IMR-90 (cell line): Measurements from ENCODE around the gene ANP32A. TPM values are rescaled to one million over a fixed set of nuclear protein-coding genes. Genes with fewer than 3 reads are reported as not detected.

Experiments used
- ATAC-seq: fragments of 200-7000 bp; cut with Tn5 transposase; 2 replicates; pipeline ENCODE4 v1.9.1; 2020; ENCODE audit warnings: low read depth, mild to moderate bottlenecking, moderate library complexity
- Bru-seq: library from RNA; stranded (reverse); fragments of 400-500 nt; gene quantifications from one replicate; lab custom pipeline; 2021; lab: Mats Ljungman, UMichigan
- BruChase-seq, 2 experiments: library from RNA; stranded (reverse); fragments of 400-500 nt; gene quantifications; one replicate each; lab custom pipeline; 2021; lab: Mats Ljungman, UMichigan
- BruUV-seq: library from RNA; stranded (reverse); fragments of 400-500 nt; replicated peaks from 2 replicates; lab custom pipeline; 2021; lab: Mats Ljungman, UMichigan
- CTCF ChIA-PET: fragments of 300-600 bp; formaldehyde crosslinking; extraction: SDS; loops from one replicate; lab custom pipeline; 2021; ENCODE audit warnings: antibody characterized with exemption; lab: Yijun Ruan, JAX
- POLR2A ChIA-PET: fragments of 300-600 bp; sonication (Branson Sonifier 250); formaldehyde crosslinking; loops from one replicate; lab custom pipeline; 2022; ENCODE audit warnings: antibody characterized with exemption; ENCODE audit not compliant: unreplicated experiment; lab: Charles Lee
- DNase-seq: peaks from one replicate; pipeline ENCODE4 v3.0.0; 2013
- H2AFZ ChIP-seq: replicated peaks from 2 replicates; pipeline ENCODE3; 2013; ENCODE audit warnings: low read length, mild to moderate bottlenecking; ENCODE audit not compliant: poor library complexity
- H2AK5ac ChIP-seq: 2 replicates; pipeline ENCODE4 v1.6.1; 2013; ENCODE audit warnings: low read depth, low read length, inconsistent platforms
- H2AK9ac ChIP-seq: replicated peaks from 2 replicates; pipeline ENCODE3; 2013; ENCODE audit warnings: mild to moderate bottlenecking, low read depth, low read length, moderate library complexity; ENCODE audit not compliant: poor library complexity
- H2BK120ac ChIP-seq: 2 replicates; pipeline ENCODE4 v1.6.1; 2013; ENCODE audit warnings: low read depth, low read length, inconsistent platforms
- H2BK15ac ChIP-seq: 3 replicates; pipeline ENCODE4 v1.6.1; 2013; ENCODE audit warnings: low read depth, low read length, inconsistent platforms
- H2BK20ac ChIP-seq: 2 replicates; pipeline ENCODE4 v1.6.1; 2013; ENCODE audit warnings: low read depth, mild to moderate bottlenecking, inconsistent platforms, low read length, moderate library complexity
- H2BK5ac ChIP-seq: 2 replicates; pipeline ENCODE4 v1.6.1; 2013; ENCODE audit warnings: mild to moderate bottlenecking, low read depth, low read length, inconsistent platforms; ENCODE audit not compliant: poor library complexity, severe bottlenecking
- H3K14ac ChIP-seq: replicated peaks from 2 replicates; pipeline ENCODE4 v1.6.1; 2013; ENCODE audit warnings: low read depth, low read length, inconsistent platforms
- H3K18ac ChIP-seq: 2 replicates; pipeline ENCODE4 v1.6.1; 2013; ENCODE audit warnings: low read depth, low read length, control low read depth
- H3K23ac ChIP-seq: 2 replicates; pipeline ENCODE4 v1.6.1; 2013; ENCODE audit warnings: low read depth, low read length, inconsistent platforms
- H3K27ac ChIP-seq: 2 replicates; pipeline ENCODE4 v1.5.1; 2013; ENCODE audit warnings: mild to moderate bottlenecking, control low read depth, low read length; ENCODE audit not compliant: insufficient read depth
- H3K27me3 ChIP-seq: 2 replicates; pipeline ENCODE4 v1.6.1; 2013; ENCODE audit warnings: low read length; ENCODE audit not compliant: control insufficient read depth, insufficient read depth
- H3K36me3 ChIP-seq: 2 replicates; pipeline ENCODE4 v1.6.1; 2013; ENCODE audit warnings: low read length, mixed read lengths; ENCODE audit not compliant: control insufficient read depth, insufficient read depth
- H3K4ac ChIP-seq: 2 replicates; pipeline ENCODE4 v1.6.1; 2013; ENCODE audit warnings: low read depth, low read length, inconsistent platforms
- H3K4me1 ChIP-seq: 2 replicates; pipeline ENCODE4 v1.6.1; 2013; ENCODE audit warnings: low read length, mixed read lengths; ENCODE audit not compliant: control insufficient read depth, insufficient read depth
- H3K4me2 ChIP-seq: 2 replicates; pipeline ENCODE4 v1.6.1; 2013; ENCODE audit warnings: low read depth, mild to moderate bottlenecking, control low read depth, low read length, moderate library complexity
- H3K4me3 ChIP-seq: 2 replicates; pipeline ENCODE4 v1.5.1; 2013; ENCODE audit warnings: low read depth, mild to moderate bottlenecking, control low read depth, low read length, moderate library complexity; ENCODE audit not compliant: insufficient read depth
- H3K56ac ChIP-seq: 2 replicates; pipeline ENCODE4 v1.6.1; 2013; ENCODE audit warnings: low read length, inconsistent platforms; ENCODE audit not compliant: insufficient read depth; ENCODE audit errors: extremely low read depth
- H3K79me1 ChIP-seq, 2 experiments: 2 replicates each; pipeline ENCODE4 v1.6.1; 2013; ENCODE audit warnings: low read length in 2 of 2, inconsistent platforms in 1 of 2, low read depth in 1 of 2
- H3K9ac ChIP-seq: 2 replicates; pipeline ENCODE4 v1.6.1; 2013; ENCODE audit warnings: low read depth, low read length, control low read depth
- H3K9me1 ChIP-seq: 2 replicates; pipeline ENCODE4 v1.6.1; 2013; ENCODE audit warnings: low read length, inconsistent platforms; ENCODE audit not compliant: insufficient read depth
- H3K9me3 ChIP-seq: 2 replicates; pipeline ENCODE4 v1.6.1; 2013; ENCODE audit warnings: low read length; ENCODE audit not compliant: control insufficient read depth, insufficient read depth
- H4K20me1 ChIP-seq: 2 replicates; pipeline ENCODE4 v1.6.1; 2013; ENCODE audit warnings: low read length, inconsistent platforms; ENCODE audit not compliant: insufficient read depth
- H4K5ac ChIP-seq: 2 replicates; pipeline ENCODE4 v1.6.1; 2013; ENCODE audit warnings: mild to moderate bottlenecking, low read depth, low read length, control low read depth
- H4K8ac ChIP-seq, 2 experiments: 2 replicates each; pipeline ENCODE4 v1.6.1; 2013; ENCODE audit warnings: low read depth in 2 of 2, low read length in 2 of 2, control low read depth in 1 of 2, inconsistent platforms in 1 of 2
- H4K91ac ChIP-seq: 2 replicates; pipeline ENCODE4 v1.6.1; 2013; ENCODE audit warnings: low read depth, low read length, inconsistent platforms; ENCODE audit not compliant: insufficient read depth
- BHLHE40 ChIP-seq: fragments of 150-350 bp; IDR thresholded peaks from 2 replicates; pipeline ENCODE4 v1.6.1; 2016; ENCODE audit warnings: mild to moderate bottlenecking, low read depth, low read length
- CTCF ChIP-seq: conservative IDR thresholded peaks from 2 replicates; pipeline ENCODE4 v1.5.1; 2012; ENCODE audit warnings: mild to moderate bottlenecking, low read depth, low read length, improper control_type of control experiment
- ELK1 ChIP-seq: fragments of 150-350 bp; IDR thresholded peaks from 2 replicates; pipeline ENCODE4 v1.6.1; 2016; ENCODE audit warnings: low read depth, mild to moderate bottlenecking, low read length, moderate library complexity, borderline replicate concordance
- FOS ChIP-seq: fragments of 150-350 bp; IDR thresholded peaks from 2 replicates; pipeline ENCODE4 v1.6.1; 2016; ENCODE audit warnings: low read depth, low read length
- MAFK ChIP-seq: IDR thresholded peaks from 2 replicates; pipeline ENCODE4 v1.6.1; 2012; ENCODE audit warnings: low read depth, low read length, improper control_type of control experiment
- MAZ ChIP-seq: IDR thresholded peaks from 2 replicates; pipeline ENCODE4 v1.6.1; 2012; ENCODE audit warnings: low read depth, mild to moderate bottlenecking, low read length, improper control_type of control experiment, moderate library complexity, borderline replicate concordance
- MXI1 ChIP-seq: IDR thresholded peaks from 2 replicates; pipeline ENCODE4 v1.6.1; 2012; ENCODE audit warnings: low read depth, mild to moderate bottlenecking, low read length, moderate library complexity, borderline replicate concordance
- NFE2L2 ChIP-seq: fragments of 150-350 bp; IDR thresholded peaks from 2 replicates; pipeline ENCODE4 v1.6.1; 2016; ENCODE audit warnings: low read depth, mild to moderate bottlenecking, low read length
- RCOR1 ChIP-seq: IDR thresholded peaks from 2 replicates; pipeline ENCODE4 v1.6.1; 2012; ENCODE audit warnings: mild to moderate bottlenecking, low read length, improper control_type of control experiment; ENCODE audit not compliant: insufficient replicate concordance
- WGBS, 2 experiments: methylation state at CpG; one replicate each; pipeline versions ENCODE4 v1.1.5 to v1.1.7; 2013; ENCODE audit warnings: missing lambda C conversion rate in 2 of 2; ENCODE audit not compliant: insufficient read length in 1 of 2; ENCODE audit errors: extremely low coverage in 2 of 2; 5-methylcytosine and 5-hydroxymethylcytosine counted together
- dilution Hi-C: fragments of 300-500 bp; cut with HindIII; formaldehyde crosslinking; loops from one replicate; pipeline ENCODE4 v1.14.3; 2018; ENCODE audit warnings: low sequenced_read_pairs; ENCODE audit not compliant: unreplicated experiment
- in situ Hi-C: fragments of 300-500 bp; cut with MboI; formaldehyde crosslinking; loops from 3 replicates; pipeline ENCODE4 v1.14.3; 2019; ENCODE audit warnings: low sequenced_read_pairs, inconsistent platforms, mixed read lengths
- intact Hi-C: fragments of 100-400 bp; cut with micrococcal nuclease; formaldehyde crosslinking; loops from 2 replicates; pipeline ENCODE4 v1.10.0; 2022
- long read RNA-seq: library from polyadenylated mRNA; unstranded; transcript quantifications from one replicate; pipeline ENCODE4 v2.0.0, GENCODE V29; 2021; ENCODE audit not compliant: unreplicated experiment
- polyA plus RNA-seq, 3 experiments: library from polyadenylated mRNA; depleted of rRNA; stranded (reverse); fragments of >200 nt; gene quantifications; 2 replicates each; pipeline ENCODE4 v1.2.3, GENCODE V29; 2012; ENCODE audit warnings: low replicate concordance in 1 of 3
- total RNA-seq: library from RNA; depleted of rRNA; stranded (reverse); fragments of >200 nt; gene quantifications from 2 replicates; pipeline ENCODE4 v1.2.3, GENCODE V29; 2012; rRNA removed

The ANP32A gene
- 50.0 and 72.8 TPM in 2 replicates for total RNA-seq
- 49.2 and 62.4 TPM in 2 replicates for polyA plus RNA-seq (2012; rRNA removed)
- 10.7 and 12.0 TPM in 2 replicates for polyA plus RNA-seq (2012; cell fraction: cytosol; rRNA removed)
- 7.1 and 25.0 TPM in 2 replicates for polyA plus RNA-seq (2012; cell fraction: nucleus; rRNA removed; ENCODE audit: low replicate concordance)
- Bru-seq, nascent RNA, result percentile 79 among the genes with signal in this experiment
- BruChase-seq, experiment 1, labeled RNA remaining after a 6-hour chase, result percentile 90 among the genes with signal in this experiment
- BruChase-seq, experiment 2, labeled RNA remaining after a 2-hour chase, result percentile 90 among the genes with signal in this experiment
- long read RNA-seq, transcript ANP32A-203 (7 exons, 2,440 nt), result major isoform, 52 of 80 reads
- long read RNA-seq, partial matches to known transcripts, result 5 of 80 reads
- long read RNA-seq, other reads (novel, unspliced or antisense), result 22 of 80 reads

- POLR2A ChIA-PET, result no interaction called here
- H4K20me1 ChIP-seq, result peaks cover 14% of the 10 kb centered on the region
- peak within 1 kb of the TSS; percentile 81 for H4K5ac ChIP-seq
- intact Hi-C loops (loop anchor here (1.0 to 5.0 kb wide), 2 partner anchors 55 to 88 kb away; no protein-coding TSS in a partner anchor), dilution Hi-C loops (no loop called here), in situ Hi-C loops (no loop called here)
- peak within 1 kb of the TSS; percentile 95 for H3K14ac ChIP-seq
- peak within 1 kb of the TSS; percentile 96 for H3K23ac ChIP-seq
- peaks cover 6% of the 10 kb centered on the region; the same call in 1 of the 2 replicates for H3K9me1 ChIP-seq
- peak within 1 kb of the TSS; percentile 98 for H2AK9ac ChIP-seq
- peak within 1 kb of the TSS; percentile 95 for H2AFZ ChIP-seq
- TF ChIP-seq MAZ, result peak; percentile 7; the same call in 1 of the 2 replicates
- TF ChIP-seq MAFK, result no peak
- TF ChIP-seq MXI1, result 0 out of 2 replicates have a peak, but pooled peaks have one; percentile 23
- TF ChIP-seq CTCF, result no peak
- TF ChIP-seq BHLHE40, result peak; percentile 65; the same call in 1 of the 2 replicates
- no peak for TF ChIP-seq ELK1
- TF ChIP-seq FOS, result peak; percentile 84; the same call in 1 of the 2 replicates
- TF ChIP-seq RCOR1, result no peak
- TF ChIP-seq NFE2L2, result no peak
- WGBS, 2 experiments, result 0% methylated on average over 20 of the region's 81 CpGs; no CpG with 5 or more reads in 1 of the 2 experiments
- peak; percentile 91 for DNase-seq
- peak within 1 kb of the TSS; percentile 81 for H3K18ac ChIP-seq
- H3K56ac ChIP-seq, result peak within 1 kb of the TSS; percentile 90
- no peaks in the 10 kb centered on the region for H3K27me3 ChIP-seq
- peak within 1 kb of the TSS; percentile 78 for H3K4me3 ChIP-seq
- peak within 1 kb of the TSS; percentile 78 for H2BK120ac ChIP-seq
- H3K4ac ChIP-seq, result peak within 1 kb of the TSS; percentile 94
- 0 out of 3 replicates have a peak within 1 kb of the TSS, but pooled peaks have one; percentile 39 for H2BK15ac ChIP-seq
- peak within 1 kb of the TSS; percentile 90 for H3K9ac ChIP-seq
- H2BK5ac ChIP-seq, result peak within 1 kb of the TSS; percentile 97
- peak within 1 kb of the TSS; percentile 96 for H3K4me2 ChIP-seq
- peaks cover 24 to 35% of the 10 kb centered on the region in 2 experiments for H3K79me1 ChIP-seq
- H3K36me3 ChIP-seq, result no peaks in the 10 kb centered on the region
- peak within 1 kb of the TSS; percentile 93 for H4K91ac ChIP-seq
- BruUV-seq, result no TSS peak
- H3K27ac ChIP-seq, result peak within 1 kb of the TSS; percentile 87
- peaks cover 9% of the 10 kb centered on the region for H3K4me1 ChIP-seq
- no peaks in the 10 kb centered on the region for H3K9me3 ChIP-seq
- peak within 1 kb of the TSS; percentile 83 to 96 for H4K8ac ChIP-seq
- no peak within 1 kb of the TSS for H2BK20ac ChIP-seq
- peak; percentile 79 for ATAC-seq
- peak within 1 kb of the TSS; percentile 89 for H2AK5ac ChIP-seq
- CTCF ChIA-PET, result interaction anchor here (0.6 kb wide), 1 partner anchor 1473 kb away, joined by 6 read pairs; no protein-coding TSS in a partner anchor
Measured at GRCh38 chr15:68820295-68821189, at the start of gene ANP32A. Gene ANP32A, minus strand, starts transcription at chr15:68820895. Its CDS starts 144 bp downstream, at chr15:68820751.
